Pulmonary artery endothelial cell (primary cell): ENCODE data around the gene DSCAM. TPM values are rescaled to one million over a fixed set of nuclear protein-coding genes. Genes with fewer than 3 reads are reported as not detected.
"Not testable (repeated sequence)": the region's sequence is repeated elsewhere in the genome, so short reads cannot be mapped to it uniquely, and the experiment has no call there.

Experiments
- DNase-seq: peaks from one replicate; pipeline ENCODE4 v3.0.0-alpha.2; 2011; ENCODE audit warnings: low read depth, low spot score
- total RNA-seq: library from RNA; depleted of rRNA; stranded (reverse); fragments of >200 nt; gene quantifications from 2 replicates; pipeline ENCODE4 v1.2.3, GENCODE V29; 2014

The DSCAM gene, protein sequence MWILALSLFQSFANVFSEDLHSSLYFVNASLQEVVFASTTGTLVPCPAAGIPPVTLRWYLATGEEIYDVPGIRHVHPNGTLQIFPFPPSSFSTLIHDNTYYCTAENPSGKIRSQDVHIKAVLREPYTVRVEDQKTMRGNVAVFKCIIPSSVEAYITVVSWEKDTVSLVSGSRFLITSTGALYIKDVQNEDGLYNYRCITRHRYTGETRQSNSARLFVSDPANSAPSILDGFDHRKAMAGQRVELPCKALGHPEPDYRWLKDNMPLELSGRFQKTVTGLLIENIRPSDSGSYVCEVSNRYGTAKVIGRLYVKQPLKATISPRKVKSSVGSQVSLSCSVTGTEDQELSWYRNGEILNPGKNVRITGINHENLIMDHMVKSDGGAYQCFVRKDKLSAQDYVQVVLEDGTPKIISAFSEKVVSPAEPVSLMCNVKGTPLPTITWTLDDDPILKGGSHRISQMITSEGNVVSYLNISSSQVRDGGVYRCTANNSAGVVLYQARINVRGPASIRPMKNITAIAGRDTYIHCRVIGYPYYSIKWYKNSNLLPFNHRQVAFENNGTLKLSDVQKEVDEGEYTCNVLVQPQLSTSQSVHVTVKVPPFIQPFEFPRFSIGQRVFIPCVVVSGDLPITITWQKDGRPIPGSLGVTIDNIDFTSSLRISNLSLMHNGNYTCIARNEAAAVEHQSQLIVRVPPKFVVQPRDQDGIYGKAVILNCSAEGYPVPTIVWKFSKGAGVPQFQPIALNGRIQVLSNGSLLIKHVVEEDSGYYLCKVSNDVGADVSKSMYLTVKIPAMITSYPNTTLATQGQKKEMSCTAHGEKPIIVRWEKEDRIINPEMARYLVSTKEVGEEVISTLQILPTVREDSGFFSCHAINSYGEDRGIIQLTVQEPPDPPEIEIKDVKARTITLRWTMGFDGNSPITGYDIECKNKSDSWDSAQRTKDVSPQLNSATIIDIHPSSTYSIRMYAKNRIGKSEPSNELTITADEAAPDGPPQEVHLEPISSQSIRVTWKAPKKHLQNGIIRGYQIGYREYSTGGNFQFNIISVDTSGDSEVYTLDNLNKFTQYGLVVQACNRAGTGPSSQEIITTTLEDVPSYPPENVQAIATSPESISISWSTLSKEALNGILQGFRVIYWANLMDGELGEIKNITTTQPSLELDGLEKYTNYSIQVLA (N-terminal part only)
- total RNA-seq = not detected in 2 replicates

DNA sequence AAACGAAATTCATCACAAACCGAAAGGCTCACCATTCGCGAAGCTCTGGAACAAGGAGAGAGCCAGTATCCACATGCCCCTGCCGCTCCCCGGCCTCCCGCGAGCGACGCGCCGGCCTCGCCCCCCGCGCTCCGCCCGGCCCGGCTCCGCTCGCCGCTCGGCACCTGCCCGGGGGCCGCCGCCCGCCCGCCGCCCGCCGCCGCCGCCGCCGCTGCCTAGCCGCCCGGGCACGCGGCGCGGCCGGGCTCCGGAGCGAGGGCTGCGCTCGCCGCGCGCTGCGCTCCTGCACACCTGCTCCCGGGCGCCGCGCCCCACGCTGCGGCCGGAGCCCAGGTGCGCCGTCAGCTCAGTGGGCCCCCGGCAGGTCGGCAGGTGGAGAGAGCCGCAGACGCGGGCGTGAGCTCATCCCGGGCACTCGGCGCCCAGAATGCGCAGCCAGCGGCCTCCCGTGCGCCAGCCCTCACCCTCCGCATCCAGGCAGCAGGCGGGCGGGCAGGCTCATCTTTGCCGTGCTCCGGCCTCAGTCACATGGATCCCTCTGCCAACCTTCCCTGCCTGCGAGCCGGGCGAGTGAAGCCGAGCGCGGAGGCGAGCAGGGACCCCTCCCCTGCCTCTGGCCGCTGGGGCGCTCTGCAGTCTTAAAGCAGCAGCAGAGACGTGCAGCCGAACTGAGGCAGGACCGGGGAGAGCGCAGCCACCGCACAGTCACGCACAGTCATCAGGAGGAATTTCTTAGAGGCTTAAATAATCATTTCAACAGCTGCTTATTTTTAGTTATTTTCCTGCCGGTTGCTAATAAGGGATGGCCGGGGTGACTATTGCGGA is at the start of gene DSCAM:
Gene DSCAM, minus strand, starts transcription at position 572 of the 825 bp plus-strand sequence. Its CDS starts 497 bp downstream, at position 75.
- DNase-seq = no peak

DNA sequence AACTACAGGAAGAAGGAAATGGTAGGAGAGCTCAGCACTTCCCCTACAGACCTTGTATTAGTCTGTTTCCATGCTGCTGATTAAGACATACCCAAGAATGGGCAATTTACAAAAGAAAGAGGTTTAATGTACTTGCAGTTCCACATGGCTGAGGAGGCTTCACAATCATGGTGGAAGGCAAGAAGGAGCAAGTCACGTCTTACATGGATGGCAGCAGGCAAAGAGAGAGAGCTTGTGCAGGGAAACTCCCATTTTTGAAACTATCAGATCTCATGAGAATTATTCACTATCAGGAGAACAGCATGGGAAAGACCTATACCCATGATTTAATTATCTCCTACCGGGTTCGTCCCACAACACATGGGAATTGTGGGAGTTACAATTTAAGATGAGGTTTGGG is 48.7 kb upstream of the DSCAM start:
- DNase-seq = not testable (repeated sequence)

GRCh38 chr21:40886931-40887330 is 40.0 kb upstream of the DSCAM start:
- no peak for DNase-seq

- no peak for DNase-seq
Measured at GRCh38 chr21:40886006-40886405, 39.0 kb upstream of the DSCAM start.

DNA sequence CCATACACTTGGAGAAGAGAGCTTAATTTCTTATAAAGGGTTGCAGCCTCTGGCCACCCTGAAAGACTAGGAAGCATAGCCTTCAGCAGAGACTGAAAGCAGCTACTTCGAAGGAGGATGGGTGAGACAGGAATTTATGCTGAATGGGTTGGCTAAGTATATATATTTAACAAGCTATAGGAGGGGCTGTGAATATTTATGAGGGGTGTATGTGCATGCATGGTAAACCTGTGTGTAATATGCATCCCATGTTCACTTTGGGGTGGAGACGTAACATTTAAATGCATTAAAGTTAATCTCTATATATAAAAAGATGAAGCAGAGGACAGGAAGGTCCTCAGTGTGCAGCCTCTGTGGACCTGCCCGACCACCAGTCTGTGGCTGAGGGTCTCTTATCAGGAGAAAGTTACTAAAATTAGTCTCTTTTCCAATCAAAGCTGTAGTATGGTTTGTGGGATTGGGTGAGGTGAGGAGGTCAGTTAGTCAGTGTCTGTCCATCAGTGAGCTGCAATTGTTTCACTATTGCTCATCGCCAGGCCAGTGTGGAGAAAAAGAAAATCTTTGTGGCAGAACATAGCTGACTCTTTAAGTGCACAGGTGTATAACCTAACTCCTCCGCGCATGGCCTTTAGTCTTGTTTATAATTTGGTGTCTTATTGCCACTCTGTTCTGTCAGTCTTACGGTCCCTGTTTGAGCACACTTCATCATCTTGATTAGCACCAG is 35.4 kb upstream of the DSCAM start:
- no peak for DNase-seq

- no peak for DNase-seq
Measured at GRCh38 chr21:40881767-40882166, 34.8 kb upstream of the DSCAM start.

DNA sequence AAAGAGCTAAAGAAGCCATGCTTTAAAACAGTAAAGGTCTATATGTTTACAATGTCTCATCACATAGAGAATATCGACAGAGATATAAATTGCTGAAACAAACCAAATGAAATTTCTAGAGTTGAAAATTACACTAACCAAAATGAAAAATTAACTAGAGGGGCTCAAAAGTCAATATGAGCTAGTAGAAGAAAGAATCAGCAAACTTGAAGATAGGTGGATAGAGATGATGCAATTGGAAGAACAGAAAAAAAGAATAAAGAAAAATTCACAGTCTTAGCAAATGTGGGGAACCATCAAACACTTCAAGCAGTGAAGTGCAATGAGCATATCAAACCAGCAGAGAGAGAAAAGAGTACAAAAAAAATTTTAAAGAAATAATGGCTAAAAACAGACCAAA is 24.1 kb upstream of the DSCAM start:
- no peak for DNase-seq

GRCh38 chr21:40863839-40864238 is 16.9 kb upstream of the DSCAM start:
- DNase-seq = no peak

DNA sequence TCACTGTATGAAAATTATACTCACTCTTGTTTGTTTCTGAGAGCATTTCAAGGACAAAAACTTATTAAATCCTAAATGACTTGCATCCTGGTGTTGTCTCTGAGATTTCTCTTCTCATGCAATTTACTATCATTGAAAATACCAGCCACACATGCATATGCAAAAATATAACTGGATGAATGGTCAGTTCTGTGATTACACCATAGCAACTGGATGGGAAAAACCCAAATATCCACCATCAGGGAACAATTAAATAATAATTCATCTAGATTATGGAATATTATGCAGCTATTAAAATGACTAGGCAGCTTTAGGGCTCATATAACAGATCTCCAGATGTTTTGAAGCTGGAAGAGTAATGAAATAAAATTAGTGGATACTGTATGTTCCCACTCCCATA is 11.6 kb upstream of the DSCAM start:
- DNase-seq = no peak

- DNase-seq = no peak
Measured at GRCh38 chr21:40853956-40854688, 7.2 kb upstream of the DSCAM start.

DNA sequence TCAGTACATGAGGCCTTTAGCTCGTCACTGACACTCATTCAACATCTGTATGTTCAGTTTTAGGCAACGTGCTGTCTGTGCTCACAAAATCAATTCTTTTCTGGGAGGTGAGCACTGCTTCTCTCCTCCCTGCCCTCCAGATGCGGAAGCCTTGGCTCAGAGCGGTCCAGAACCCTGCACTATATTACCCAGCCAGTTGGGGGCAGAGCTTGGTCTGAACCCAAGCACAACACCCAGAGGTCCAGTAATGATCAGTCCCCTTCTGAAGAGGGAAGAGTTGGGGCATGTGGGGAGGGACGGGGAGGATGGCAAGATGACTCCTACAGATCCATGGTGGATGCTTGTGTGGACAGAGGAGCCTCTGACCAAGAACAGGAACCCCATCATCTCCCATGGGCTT is 5.6 kb upstream of the DSCAM start:
- no peak for DNase-seq

DNA sequence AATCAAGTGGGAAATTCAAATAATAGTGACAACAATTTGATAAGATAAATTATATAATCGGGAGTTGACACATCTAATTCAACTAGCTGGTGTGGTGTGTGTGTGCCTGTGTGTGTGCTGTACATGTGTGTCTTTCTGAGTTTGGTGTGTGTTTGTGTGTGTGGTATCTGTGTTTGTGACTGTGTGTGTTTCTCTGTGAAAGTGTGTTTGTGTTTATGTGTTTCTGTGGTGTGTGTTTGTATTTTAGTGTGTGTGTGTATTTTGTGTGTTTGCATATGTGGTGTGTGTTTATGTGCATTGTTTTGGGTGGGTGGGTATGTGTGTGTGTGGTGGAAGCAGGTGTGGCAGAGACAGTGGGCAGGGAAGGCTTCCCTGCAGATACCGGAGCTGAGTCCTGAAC is 4.8 kb upstream of the DSCAM start:
- DNase-seq = no peak

DNA sequence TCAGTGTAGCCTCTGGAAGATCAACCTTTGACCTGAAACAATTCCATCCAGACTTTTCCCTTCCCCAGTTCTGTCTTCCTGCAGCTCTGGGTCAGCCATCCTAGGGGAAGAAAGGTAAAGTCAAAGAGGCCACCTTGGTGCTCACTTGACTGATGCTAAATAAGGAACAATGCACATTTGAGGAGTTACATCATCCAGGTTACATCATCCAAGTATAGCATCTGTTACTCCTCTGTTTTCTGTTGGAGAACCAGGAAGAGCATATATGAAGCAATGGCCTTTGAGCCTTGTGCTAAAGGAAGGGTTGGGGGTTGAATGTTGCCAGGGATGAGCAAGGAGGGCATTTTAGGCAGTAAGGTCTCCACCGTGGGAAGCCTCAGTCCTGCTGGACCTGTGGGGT is 3.1 kb upstream of the DSCAM start:
- DNase-seq = no peak

GRCh38 chr21:40847951-40848350 is 993 bp upstream of the DSCAM start:
- no peak for DNase-seq

DNA sequence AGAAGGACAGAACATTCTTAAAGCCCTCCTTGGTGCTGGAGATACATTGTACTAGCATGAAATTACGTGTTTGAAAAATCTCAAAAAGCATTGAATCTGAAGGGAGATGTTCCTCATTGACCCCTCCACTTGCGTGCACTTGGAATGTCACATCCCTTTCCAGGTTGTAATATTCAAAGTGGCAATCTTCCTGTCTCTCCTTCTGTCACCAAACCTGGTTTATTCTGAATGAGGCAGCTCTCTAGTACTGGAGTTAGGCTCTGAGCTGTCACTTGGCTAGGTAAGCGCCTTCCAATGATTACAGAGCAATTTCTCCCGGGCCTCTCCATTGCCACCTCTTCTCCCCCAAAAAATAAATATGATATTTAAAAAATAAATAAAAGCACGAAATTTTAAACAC is 855 bp downstream of the DSCAM start:
- no peak for DNase-seq

- DNase-seq = no peak
Measured at GRCh38 chr21:40845441-40845995, 1.4 kb downstream of the DSCAM start.

GRCh38 chr21:40844935-40845334 is 2.0 kb downstream of the DSCAM start:
- DNase-seq = no peak

GRCh38 chr21:40842197-40842552 is 4.8 kb downstream of the DSCAM start:
- no peak for DNase-seq

DNA sequence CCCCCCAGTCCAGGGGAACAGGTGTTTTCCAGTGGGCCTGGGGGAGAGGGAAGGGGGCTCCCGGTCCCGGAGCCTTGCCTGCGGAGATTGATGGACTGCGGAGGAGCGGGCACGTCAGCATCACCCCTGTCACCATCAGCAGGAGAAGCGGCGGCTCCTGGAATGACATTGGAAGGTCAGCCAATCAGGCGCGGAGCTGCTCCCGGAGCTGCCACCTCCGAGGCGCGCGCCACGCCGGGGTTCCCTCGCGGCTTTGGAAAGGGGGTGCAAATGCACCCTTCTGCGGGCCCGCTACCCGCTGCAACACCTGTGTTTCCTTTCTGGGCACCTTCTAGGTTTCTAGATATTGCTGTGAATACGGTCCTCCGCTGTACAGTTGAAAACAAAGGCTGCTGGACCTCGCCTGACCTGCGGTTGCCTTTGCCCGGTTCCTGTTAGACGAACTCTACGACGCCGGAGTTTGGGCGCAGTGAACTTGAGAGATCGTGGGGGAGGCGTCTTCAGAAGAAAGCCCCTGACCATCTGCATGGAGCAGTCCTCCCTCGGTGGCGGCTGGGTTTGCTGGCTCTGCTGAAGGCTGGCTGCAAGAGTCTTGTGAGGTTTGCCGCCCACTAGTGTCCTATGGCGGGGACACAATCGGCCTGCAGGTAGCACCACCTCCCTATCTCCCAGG is 5.3 kb downstream of the DSCAM start:
- no peak for DNase-seq
